ENCODE results near the gene CCDC88C.

The CCDC88C gene

DNA sequence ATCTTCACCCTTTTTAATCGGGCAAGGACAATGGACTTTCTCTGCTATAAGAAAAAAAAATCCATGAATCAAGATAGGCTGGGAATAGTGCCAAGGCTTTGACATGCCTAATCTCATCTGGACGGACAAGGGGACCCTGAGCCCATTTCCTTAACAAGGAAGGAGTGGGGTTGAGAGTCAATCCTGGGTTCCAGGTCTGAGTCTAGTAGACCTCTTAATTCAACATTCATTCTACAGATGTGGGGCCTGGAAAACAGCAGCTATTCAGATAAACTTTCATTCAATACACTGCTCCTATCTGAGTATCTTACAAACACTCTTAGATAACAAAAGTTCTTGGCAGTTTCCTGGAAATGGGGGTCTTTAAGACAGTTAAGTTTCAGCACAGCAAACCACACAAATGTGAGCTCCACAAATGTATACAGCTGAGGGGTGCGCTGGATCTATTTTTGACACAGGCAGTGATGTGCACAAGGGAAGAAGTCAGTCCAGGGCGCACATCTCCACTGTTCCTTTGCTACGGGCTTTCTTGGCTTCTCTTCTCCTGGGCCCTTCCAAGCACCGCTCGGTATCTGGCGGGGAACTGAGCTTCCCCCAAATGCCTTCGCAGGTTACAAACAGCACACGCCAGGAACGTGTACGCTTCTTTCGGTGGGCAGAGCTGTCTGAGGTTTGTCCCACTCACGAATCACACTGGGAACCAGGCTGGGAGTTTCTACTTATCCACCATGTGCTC lies 90.9 kb downstream of the CCDC88C start:
- DNase-seq = no peak

DNA sequence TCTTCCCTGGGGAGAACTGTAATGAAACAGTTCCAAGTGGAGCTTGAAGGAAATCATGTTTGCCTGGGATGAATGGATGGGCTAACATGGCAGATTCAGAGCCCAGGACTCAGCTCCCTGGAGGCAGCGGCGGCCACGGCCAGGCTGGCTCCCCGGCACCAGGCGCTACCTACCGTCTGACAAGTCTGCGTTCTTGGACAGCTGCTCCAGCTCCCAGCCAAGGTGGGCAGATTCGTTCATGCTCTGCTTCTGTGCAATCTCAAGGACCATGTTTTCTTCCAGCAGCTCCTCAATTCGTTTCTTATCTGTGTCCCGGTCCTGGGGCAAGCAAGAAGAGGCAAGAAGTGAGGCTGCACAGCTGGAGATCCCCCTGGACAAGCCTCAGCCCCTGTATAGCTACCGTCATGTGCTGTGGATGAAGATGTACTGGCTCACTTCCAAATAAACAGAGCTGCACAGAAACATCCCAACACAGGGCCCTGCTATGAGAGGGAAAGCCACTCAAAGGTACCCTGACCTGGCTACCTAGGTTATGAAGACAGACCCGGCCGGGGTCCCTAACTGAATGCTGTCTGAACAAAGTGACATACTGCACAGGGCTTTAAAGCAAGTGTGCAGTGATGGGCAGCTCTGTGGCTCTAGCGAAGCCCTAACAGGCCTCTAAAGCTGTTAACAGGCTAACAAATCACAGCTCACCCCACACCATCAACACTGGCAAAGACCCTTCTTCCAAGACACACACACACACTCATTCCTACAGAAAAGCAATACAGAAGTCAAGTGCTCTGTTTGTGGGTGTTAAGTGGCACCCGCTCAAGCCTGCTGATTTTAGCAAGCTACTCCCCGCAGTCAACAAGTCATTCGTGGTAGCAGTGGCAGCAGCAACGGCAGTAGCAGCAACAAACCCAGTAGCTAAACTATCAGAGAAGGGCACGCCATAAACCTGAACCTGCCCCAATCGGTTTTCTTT lies 92.7 kb downstream of the CCDC88C start:
- DNase-seq = peak; percentile 31

DNA sequence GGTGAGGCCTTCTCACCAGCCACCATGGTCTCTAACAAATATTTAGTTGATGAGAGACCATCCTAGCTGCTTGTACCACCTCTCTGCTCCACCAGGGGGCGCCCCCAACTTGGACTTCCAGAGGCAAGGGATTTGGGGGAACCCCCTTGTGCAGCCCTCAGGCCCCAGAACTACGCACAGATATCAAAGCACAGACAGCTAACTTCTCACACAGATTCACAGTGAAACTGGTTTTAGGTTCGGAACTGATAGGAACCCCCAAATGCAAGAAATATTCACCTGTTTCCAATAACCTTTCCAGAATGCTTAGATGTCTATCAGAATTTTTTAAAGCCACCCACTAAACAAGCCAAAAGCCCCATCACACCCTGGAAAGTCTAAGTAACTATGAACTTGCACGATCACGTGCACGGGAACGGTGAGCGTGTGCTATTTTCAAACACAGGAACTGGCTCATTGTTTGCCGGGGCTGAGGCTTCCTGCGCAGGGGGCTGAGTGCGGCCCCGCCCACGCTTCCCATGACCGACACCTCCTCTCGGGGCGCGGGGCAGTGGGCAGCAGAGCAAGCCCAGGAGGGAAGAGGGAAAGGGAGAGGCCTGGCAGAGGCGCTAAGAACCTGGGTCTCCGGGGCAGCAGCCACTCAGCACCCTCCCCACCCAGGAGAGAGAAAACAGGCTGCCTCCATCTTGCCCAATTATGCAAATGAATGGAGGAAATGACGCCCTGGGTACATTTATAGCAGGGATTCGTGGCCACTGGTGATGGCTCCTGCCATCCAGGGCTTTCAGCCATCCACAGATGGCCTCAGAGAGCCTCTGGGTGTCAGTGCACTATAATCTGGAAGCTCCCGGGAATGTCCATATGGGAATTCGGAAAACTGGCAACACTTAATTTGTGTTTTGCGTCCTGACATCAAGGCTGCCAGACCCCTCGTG lies 93.7 kb downstream of the CCDC88C start:
- DNase-seq = peak; percentile 93

DNA sequence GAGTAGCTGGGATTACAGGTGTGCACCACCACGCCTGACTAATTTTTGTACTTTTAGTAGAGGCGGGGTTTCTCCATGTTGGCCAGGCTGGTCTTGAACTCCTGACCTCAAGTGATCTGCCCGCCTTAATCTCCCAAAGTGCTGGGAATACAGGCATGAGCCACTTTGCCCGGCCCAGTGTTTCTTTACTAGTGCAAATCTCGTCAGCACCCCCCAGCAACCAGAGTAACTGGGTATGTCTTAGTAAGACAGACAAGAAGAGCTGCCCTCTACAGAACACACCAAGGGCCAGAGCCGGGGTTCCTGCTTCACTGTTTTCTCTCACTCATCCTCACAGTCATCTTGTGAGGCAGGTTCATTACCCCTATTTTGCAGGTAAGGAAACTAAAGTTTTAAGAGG lies 94.6 kb downstream of the CCDC88C start:
- DNase-seq = no peak

DNA sequence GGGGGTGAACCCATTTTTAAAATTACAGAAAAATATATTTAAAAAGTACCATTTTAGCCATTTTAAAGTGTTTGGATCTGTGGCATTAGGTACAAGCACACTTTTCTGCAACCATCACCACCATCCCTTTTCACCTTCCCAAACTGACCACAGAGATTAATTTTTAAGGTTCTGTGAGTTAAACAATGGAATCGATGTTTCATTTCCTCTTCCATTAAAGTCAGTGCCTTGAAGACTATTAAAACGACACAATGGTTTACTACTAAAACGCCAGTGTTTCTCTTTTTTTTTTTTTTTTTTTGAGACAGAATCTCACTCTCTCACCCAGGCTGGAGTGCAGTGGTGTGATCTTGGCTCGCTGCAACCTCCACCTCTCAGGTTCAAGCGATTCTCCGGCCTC lies 95.0 kb downstream of the CCDC88C start:
- DNase-seq = no peak

DNA sequence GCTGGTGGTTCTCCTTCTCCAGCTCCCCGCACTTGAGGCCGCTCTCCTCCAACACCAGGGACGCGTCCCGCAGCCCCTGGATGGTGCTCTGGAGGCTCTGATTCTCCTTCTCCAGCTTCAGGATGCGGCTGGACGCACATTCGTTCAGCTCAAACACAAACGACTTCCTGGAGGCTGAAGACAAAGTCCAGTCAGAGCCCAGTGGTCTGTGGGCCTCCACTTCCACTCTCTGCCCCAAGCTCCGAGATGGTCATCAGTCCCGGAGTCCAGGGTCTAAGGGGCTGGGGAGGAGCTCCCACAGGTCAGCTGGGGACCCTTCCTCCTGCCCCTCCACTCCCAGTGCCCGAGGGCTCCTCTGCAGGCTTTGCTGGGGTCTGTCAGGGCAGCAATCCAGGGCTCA lies 96.5 kb downstream of the CCDC88C start:
- DNase-seq = no peak

DNA sequence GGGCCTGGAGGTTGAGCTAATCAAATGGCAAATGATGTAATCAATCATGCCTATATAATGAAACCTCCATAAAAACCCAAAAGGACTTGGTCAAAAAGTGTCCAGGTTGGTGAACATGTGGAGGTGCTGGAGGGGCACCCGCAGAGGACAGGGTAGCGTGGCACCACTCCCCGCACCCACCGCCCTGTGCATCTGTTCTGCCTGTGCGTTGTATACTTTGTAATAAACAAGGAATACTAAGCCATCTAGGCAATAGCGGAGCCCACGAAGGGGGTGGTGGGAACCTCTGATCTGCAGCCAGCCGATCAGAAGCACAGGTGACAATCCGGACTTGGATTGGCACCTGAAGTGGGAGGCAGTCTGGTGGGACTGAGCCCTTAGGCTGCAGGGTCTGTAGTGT lies 97.4 kb downstream of the CCDC88C start:
- no peak for DNase-seq

DNA sequence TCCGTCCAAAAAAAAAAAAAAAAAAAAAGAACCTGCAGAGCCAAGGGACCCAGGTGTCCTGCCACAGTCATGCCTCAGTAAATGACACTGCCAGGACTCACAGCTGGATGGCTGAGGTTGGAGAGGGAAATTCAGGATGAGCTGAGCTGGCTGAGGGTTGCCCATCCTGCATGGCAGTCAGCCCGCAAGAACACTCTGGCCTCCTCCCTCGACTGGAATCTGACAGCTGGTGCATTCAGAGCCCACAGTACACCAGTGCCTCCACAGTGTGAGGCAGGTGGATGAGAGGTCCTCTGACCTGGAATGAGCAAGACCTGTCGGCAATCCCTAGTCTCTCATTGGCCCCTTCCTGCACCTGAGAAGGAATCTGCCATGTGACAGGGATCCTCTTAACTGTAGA lies 98.7 kb downstream of the CCDC88C start:
- no peak for DNase-seq

DNA sequence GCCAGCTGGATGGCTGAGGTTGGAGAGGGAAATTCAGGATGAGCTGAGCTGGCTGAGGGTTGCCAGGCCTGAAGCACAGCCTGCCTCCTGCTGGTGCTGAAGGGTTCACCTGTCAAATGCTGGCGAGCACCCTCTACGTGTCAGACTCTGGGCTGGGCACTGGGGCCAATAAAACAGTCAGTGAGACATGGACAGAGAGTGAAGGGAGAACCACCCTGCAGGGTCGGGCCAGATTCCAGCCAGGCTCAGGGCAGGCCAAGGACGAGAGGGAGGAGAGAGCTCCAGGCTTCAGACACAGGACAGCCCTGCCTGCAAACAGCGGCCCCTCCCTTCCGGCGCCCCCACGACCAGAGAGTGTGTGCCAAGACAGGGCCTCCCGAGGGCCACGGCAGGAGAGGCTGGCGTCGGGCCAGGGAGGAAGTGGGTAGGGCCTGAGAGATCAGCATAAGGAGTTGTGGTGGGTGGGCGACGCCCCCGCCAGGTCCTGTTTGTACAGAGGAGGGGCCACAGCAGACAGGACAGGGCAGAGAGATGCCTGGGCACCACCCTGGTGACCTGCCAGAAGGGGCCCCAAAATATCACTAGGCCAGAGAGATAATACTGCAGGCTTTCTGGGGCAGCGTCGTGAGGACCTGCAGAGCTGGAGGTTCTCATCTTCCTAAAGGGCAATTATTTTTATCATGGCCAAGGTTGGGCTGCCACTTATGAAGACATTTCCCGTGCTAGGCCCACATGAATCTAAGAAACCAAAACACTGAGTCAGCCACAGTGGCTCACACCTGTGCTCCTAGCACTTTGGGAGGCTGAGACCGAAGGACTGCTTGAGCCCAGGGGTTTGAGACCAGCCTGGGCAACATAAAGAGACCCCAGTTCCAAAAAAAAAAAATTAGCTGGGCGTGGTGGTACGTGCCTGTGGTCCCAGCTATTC lies 100.0 kb downstream of the CCDC88C start:
- DNase-seq = peak; percentile 84

DNA sequence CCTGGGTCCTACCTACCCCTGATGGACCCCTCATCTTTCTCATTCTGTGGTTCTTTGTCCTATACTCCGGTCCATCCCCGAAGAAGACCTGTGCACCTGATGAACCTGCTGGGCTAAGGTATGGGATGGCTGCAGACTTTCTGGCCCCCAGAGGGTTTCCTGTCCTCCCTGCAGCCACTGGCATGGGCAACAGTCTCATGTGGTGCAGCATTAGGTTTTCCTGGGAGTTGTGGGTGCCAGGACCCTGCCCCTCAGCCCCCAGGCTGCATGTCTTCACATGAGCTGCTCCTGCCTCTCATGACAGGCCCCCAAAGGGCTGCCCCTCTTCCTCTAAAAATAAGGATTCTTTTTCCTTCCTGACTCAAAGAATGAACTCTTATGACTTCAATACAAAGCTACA lies 100.9 kb downstream of the CCDC88C start:
- DNase-seq = no peak

DNA sequence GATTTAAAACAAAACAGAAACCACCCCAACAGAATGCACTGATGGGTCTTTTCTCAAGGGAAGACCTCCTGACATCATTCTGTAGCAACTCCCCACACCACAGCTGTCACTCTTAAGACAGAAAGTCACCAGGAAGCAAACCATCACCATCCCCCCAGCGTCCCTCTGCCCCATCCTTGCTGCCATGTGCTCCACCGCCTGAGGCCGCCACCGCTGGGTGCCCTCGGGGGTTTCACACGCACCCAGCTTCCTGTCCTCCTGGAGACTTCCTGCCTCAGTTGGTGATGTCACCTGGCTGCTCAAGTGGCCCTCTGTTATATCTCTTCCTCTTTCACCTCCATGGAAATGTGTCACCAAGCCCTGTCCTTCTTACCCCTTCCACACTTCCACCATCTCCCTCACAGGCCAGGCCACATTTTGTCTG lies 101.8 kb downstream of the CCDC88C start:
- peak; percentile 91 for DNase-seq

DNA sequence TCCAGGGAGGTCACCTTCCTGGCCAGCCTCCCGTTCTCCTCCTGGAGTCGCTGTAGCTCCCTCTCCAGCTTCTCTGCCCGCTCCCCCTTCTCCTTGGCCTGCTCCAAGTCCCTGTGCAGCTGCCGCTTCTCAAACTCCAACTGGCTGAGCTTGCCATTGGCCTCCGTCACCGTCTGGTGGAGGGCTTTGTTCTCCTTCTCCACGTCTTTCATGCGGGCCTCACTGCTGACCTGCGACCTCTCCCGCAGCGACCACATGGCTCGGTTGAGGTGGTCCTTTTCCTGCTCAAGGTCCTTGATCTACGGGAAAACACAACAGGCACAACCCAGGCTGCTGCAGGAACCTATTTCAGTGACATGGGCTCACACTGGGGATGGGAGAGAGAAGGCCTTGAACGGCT lies 103.8 kb downstream of the CCDC88C start:
- no peak for DNase-seq

DNA sequence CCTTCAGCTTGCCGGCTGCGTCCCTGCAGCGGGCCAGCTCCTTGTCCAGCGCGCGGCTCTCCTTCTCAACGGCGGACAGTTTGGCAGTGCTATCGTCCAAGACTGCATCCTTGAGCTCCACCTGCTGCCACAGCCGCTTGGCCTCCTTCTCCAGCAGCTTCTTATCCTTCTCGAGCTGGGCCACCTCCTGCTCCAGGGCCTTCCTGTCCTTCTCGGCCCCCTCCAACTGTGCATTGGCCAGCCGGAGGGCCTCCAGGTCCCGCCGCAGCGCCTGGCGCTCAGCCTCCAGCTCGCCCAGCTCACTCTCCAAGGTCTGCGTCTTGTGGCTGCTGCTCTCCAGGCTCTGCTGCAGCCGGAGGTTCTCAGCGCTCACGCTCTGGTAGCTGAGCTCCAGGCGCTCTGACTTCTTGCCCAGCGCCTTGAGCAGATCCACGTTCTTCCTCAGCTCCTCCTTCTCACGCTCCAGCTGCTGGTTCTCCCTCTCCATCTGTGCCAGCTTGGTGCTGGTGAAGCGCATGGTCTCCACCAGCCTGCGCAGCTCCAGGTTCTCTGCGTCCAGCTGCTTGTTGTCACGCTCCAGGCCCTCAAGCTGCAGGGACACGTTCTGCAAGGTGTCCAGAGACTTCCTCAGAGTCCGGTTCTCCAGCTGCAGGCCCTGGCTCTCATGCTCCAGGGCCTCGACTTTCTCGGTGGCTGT lies 104.3 kb downstream of the CCDC88C start:
- no peak for DNase-seq

DNA sequence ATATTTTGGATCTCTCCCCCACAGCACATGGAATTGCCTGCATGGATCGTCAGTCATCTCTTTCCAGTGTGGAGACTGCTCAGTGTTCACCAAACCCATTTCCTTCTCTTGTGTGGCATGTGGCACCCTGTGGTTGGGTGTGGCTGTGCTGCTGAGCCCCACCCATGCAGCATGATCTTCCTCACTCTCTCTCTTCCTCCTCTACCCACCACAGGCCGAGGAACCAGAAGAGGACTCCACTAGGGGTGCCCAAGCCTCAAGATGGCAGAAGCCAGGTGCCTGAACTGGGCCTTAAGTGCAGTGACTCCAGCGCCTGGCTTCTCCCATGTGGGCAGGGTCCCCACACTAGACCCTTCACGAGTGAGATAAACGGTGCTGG lies 106.3 kb downstream of the CCDC88C start:
- peak; percentile 84 for DNase-seq

DNA sequence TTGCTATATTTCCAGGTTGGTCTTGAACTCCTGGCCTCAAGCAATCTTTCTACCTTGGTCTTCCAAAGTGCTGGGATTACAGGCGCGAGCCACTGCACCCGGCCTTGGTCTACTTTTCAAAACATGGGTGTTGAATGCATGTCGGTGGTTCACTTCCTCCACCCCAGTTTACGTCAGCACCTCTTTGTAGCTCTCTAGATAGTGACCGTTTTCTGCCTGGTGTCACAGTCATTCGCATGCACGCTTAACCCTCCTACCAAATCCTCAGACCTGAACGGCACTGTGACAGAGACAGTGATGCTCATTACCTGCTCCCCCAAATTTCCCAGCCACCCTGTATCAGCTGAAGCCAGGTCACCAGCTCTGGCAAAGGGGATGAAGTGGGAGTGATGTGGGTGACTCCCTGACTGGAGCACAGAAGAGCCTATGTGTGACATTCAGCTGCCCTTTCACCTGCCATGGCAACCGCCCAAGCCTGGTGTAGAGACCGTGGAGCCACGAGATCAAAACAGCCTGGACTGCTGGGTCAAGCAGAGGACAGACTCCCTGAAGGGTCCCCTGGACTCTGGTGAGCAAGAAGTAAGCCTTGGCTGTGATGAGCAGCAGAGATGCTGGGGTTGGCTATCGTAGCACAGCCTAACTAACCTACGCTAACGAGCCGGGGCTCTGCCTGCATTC lies 106.9 kb downstream of the CCDC88C start:
- DNase-seq = peak; percentile 66

DNA sequence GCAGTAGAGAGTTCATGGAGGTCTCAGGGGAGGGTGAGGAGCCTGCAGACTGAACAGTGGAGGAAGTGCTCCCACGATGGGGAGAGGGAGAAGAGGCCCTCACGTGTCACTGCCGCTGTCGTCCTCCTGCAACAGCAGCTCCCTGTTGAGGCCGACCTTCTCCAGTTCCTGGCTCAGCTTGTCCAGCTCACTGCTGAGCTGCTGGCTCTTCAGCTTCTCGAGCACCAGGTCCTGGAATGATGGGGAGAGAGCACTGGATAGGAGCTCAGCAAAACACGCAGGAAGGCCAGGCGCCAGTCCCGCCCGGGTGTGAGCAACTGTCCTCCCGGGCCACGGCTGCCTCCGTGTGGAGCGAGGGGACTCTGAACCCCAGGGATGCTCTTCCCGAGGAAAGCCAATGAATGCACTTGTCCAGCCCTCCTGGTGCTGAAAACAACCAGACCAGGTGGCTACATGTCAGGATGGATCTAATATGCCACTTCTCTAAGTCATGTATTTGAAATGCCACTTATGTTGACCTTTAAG lies 107.8 kb downstream of the CCDC88C start:
- no peak for DNase-seq

DNA sequence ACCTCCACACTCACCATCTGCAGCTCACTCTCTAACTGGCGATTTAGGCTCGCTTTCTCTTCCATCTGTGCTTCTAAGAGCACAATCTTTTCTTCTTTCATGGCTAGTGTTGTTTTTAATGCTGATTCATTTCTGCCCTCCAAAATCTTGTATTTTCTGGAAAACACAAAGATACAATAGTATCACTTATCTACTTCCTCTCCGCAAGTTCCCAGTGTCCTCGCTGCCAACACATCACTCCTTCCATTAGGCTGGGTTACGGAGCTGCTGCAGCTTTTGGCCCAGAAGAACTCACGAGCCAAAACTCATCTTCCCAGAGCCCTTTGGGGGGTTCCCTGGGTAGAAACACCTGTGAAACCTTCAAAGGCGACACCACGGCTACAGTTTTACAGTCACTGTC lies 109.3 kb downstream of the CCDC88C start:
- DNase-seq = no peak

DNA sequence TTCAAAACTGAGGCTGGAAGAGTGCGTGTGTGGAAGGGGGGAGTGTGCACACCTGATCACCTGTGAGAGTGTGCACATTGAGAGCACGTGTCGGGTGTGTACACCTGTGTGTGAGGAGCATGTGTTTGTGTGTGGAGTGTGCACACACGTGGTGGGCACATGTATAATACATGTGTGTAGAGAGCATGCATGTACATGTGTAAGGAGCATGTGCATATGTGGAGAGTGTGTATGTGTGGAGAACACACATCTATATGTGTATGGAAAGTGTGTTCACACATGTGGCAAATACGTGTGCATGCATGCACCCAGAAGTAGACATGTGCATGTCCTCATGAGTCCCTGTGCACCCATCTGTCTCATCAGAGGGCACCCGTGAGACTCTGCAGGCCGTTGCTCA lies 110.0 kb downstream of the CCDC88C start:
- DNase-seq = no peak

DNA sequence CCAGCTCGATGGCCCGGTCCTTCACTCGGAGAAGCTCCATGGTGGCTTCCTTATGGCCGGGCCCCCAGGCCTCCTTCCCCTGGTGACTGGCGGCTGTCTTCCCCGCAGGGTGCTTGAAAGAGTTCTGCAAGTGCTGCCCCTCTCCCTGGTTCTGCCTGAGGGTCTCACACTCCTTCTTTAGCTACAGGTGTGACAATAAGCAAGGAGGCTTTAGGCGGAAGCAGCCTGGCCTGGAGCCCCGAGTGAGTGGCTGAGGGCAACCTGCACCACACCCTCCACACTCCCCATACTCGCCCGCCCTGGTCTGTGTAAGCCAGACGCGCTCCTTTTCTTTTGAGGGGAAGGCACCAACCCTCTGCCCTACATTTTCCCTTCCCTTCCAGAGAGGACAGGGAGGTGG lies 110.6 kb downstream of the CCDC88C start:
- no peak for DNase-seq

DNA sequence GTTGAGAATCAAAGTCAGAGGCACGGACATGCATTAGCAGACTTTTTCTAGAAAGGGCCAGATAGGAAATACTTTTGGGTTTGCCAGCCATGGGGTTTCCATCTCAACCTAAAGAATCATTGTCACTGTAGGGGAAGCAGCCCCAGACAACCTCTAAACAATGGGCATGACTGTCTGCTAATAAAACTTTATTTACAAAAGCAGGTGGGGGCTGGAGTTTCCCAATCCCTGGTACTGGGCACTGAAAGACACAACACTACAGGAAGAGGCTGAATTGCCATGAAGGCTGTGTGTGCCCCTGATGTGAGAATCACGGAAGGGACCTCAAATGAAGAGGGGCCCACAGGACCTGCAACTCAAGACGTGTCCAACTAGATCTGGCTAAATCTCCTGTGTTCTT lies 111.1 kb downstream of the CCDC88C start:
- DNase-seq = no peak

All from CD4-positive, alpha-beta T cell treated with Interleukin-17A for 1 hour (primary cell).